ENCODE measurements around the gene TMEM205.
"Not testable (repeated sequence)": the region's sequence is repeated elsewhere in the genome, so short reads cannot be mapped to it uniquely, and the experiment has no call there.

TMEM205 gene

DNA sequence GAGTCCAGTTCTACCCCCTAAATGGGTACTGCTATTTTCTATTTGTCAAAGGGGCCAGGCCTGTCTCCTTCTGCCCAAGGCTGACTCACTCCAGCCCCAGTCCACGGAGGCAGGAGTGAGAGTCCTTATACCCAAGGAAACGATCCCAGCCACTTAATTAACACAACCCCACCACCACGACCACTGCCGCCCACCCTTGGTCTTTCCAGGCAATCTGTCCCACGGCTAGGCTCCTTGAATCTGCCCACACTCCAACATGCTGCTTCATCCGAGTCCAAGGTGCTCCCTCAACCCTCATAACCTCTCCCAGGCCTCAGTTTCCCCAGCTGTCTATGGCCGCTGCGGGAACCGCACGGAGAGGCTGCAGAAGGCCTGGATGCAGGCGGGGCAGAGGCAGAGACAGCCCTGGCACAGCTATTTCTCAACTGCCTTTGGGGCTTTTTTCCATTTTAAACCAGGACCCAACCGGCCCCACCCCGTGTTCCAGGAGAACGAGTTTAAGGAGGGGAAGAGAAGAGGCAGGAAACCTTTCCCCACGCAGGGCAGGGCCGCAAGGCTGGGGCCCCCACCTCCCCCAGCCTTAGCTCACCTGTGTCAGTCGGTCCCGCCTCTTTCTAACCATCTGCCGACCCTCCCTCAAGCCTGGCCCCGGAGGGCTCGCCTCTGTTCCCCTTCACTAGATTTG is 7.4 kb downstream of the TMEM205 start:
- DNase-seq, result no peak

- no peak for DNase-seq
Observed at GRCh38 chr19:11338121-11338520, 7.9 kb downstream of the TMEM205 start.

- DNase-seq, result no peak
Observed at GRCh38 chr19:11337080-11337479, 9.0 kb downstream of the TMEM205 start.

DNA sequence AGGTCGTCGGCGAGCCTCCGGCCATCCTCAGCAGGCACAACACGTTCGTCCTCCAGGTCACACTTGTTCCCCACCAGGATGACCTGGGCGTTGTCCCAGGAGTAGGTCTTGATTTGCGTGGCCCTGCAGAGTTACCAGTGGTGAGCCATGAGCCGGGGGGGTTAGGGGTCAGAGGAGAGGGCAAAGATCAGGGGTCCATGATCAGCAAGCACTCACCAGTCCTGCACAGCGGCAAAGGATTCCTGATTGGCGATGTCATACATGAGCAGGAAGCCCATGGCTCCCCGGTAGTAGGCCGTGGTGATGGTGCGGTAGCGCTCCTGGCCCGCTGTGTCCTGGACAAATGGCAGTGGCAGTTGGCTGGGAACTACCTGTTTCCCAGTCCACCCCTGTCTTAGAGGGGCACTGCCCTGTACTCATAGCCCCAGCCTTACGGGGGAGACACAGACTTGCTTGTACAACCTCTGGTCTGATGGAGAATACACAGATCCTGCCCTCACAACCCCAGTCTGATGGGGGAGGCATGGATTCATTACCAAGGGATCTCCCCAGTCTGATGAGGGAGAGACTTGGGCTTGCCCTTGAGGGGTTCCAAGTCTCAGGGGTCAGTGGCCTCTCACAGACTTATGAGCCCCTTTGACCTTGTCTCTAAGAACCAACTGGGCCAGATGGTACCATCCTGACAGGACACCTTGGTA is 10.5 kb downstream of the TMEM205 start:
- DNase-seq, result no peak

DNA sequence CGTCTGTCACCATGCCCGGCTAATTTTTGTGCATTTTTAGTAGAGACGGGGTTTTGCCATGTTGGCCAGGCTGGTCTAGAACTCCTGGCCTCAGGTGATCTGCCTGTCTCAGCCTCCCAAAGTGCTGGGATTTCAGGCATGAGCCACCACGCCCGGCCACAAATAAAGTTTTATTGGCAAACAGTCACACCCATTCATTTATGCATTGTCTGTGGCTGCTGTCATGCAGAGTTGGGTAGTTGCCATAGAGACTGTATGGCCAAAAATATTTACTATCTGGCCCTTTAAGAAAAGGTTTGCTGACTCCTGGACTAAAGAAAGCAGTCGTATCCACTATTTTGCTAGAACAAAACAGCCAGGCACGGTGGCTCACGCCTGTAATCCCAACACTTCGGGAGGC is 12.2 kb downstream of the TMEM205 start:
- not testable (repeated sequence) for DNase-seq

DNA sequence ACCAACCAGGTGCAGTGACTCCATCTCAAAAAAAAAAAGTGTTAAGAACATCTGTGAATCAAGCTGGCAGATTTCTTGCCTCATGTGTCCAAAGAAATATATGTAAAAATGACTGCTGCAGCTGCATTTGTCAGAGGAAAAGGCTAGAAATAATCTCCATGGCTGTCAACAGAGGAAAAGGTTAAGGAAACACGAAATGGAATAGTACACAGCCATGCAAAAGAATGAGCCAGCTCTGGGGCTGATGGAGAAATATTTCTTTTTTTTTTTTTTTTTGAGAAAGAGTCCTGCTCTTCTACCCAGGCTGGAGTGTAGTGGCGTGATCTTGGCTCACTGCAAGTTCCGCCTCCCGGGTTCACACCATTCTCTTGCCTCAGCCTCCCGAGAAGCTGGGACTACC is 13.2 kb downstream of the TMEM205 start:
- DNase-seq, result peak; percentile 29

- DNase-seq, result no peak
Observed at GRCh38 chr19:11331502-11331901, 14.6 kb downstream of the TMEM205 start.

- DNase-seq, result no peak
Observed at GRCh38 chr19:11330127-11330526, 15.9 kb downstream of the TMEM205 start.

GRCh38 chr19:11325544-11325943 is 20.5 kb downstream of the TMEM205 start:
- no peak for DNase-seq

DNA sequence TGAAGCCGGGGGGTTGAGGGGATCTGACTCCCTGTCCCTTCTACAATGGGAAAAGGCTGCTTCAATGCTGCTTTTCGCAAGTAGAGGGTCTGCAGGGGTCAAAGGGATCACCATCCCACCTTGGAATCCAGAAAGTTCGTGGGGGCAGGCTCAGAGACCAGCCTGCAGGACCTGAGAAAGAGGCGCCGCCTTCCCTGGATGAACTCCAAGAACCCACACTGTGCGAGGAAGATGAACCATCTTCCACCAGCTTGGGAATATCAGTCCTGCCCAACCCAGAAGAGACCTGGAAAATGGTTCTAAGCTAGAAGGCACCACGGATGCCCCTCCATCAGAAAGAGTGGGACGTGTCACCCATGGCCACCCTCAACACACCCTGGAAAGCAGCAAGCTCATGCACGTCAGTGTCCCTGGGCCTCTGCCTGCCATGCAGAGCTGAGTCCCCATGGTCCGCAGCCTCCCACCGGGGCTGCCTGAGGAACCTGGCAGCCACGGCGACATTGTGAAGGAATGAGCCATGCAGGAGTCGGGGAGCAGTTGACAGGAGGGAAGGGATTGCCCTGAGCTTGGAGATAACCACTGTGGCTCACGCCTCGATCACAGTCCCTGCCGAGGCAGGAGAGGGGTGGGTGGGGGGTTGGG is 21.2 kb downstream of the TMEM205 start:
- no peak for DNase-seq

- DNase-seq, result peak; percentile 14
Observed at GRCh38 chr19:11324079-11324661, 21.9 kb downstream of the TMEM205 start.

GRCh38 chr19:11323601-11324078 is 22.4 kb downstream of the TMEM205 start:
- no peak for DNase-seq

DNA sequence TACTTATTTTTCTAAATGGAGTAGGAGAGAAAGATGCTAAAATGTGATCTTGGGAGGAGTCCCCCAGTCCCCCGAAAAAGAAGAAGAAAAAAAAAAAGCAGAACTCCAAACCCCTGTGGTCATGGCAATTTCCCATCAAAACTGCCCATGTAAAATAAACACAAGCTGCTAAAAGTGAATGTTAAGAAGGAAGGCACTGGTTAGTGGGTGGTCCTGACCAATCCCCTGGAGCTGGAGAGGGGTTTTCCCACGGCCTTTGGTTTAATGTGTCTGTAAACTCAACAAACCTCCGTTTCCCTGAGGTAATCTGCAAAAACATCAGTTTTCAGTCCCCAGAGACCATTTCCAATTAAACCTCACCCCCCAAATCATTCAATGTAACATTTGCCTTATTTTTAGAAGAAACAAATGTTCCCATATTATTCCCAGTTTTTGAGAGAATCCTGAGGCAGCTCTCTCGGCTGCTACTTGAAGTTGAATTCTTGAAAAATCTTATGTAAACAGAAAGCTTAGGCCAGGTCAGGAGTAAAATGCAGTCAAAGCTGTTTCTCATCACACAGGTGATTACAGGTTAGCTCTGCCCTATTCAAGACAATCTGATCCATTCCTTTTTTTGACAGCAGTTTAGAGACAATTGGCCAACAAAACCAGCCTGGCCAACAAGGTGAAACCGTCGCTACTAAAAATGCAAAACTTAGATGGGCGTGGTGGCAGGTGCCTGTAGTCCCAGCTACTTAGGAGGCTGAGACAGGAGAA is 23.6 kb downstream of the TMEM205 start:
- DNase-seq, result no peak

DNA sequence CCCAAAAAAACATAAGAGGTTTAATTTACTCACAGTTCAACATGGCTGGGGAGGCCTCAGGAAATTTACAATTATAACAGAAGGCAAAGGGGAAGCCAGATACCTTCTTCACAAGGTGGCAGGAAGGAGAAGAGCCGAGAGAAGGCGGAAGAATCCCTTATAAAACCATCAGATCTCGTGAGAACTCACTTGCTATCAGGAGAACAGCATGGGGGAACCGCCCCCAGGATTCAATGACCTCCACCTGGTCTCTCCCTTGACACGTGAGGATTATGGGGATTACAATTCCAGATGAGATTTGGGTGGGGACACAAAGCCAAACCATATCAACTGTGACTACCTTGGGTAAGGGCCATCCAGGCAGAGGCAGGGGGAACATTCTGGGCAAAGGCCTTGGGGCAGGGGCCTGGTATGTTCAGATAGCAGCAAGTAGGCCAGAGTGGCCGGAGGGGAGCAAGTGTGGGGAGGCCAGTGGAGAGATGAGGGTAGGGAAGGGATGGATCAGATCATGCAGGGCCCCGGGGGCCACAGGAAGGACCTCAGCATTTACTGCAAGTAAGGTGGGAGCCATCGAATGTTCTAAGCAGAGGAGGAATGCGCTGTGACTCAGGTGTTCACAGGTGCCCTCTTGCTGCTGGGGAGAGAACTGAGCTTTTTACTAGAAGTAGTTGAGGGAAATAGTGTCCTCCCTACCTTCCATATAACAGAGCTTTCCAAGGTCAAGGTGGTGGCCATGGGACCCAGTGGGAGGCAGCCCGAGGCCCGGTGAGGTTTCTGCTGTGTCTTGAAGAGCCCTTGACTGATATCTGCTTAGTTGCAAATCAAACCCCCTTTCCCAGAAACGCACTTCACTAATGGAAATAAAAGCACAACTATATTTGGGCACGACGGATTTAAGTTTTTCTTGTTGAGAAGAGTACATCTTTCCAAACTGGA is 24.6 kb downstream of the TMEM205 start:
- no peak for DNase-seq

DNA sequence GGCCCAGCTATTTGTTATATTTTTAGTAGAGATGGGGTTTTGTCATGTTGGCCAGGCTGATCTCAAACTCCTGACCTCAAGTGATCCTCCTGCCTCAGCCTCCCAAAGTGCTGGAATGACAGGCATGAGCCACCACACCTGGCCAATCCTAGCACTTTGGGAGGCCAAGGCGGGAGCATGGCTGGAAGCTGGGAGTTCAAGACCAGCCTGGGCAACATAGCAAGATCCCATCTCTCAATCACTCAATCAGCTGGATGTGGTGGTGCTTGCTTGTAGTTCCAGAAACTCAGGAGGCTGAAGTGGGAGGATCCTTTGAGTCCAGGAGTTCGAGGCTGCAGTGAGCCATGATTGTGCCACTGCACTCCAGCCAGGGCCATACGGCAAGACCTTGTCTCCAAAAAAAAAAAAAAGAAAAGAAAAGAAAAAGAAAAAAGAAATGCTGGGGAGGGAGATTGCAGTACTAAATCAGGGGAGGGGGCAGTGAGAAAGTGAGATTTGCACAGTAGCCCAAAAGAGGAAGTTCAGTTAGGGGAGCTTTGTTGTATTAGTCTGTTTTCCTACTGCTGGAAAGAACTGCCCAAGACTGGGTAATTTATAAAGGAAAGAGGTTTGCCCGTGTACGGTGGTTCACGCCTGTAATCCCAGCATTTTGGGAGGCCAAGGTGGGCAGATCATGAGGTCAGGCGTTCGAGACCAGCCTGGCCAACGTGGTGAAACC is 25.6 kb downstream of the TMEM205 start:
- DNase-seq, result not testable (repeated sequence)

- DNase-seq, result no peak
Observed at GRCh38 chr19:11306337-11306736, 39.7 kb downstream of the TMEM205 start.

- DNase-seq, result no peak
Observed at GRCh38 chr19:11304936-11305335, 41.1 kb downstream of the TMEM205 start.

DNA sequence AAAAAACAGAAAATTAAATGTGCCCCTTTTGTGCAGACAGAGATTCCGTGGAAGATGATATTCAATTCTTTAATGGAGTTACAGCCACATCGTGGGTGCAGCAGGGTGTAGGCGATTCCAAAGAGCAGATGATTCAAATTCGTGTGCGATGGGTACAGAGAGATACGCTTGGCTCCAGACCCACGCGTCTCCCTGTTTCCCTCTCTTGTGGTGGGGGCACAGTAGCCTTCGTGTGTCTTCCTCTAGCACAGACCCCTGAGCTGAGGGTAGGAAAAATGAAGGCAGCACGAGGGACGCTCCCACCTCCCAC is 45.3 kb downstream of the TMEM205 start:
- DNase-seq, result no peak

GRCh38 chr19:11299946-11300810 is 45.9 kb downstream of the TMEM205 start:
- no peak for DNase-seq

DNA sequence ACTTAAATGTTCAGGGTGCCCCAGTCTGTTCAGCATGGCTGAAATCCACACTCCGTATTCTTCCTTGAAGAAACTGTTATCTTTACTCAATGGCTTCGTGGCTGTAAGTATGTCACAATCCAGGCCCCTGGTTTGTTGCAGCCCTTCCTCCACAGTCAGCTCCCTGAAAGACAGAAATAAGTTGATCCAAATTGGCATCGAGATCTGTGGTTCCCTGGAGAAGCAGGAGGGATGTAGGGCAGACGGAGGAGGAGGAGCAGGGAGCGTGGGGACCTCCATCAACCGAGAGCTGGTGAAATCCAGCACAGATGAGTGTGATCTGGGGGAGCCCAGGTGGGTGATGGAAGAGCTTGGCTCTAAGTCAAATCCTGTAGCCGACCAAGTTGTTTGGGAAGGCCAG is 49.8 kb downstream of the TMEM205 start:
- DNase-seq, result no peak

Data from NCI-H2171 (cell line).